GM10266 (cell line): ENCODE measurements around the gene TAF13.

Experiments
- DNase-seq: peaks from one replicate; pipeline ENCODE4 v3.0.0; 2012; ENCODE audit errors: extremely low spot score
- TF ChIP-seq, protein P1 (sequence below): IDR thresholded peaks from 2 replicates; pipeline ENCODE4 v1.5.1; 2012; ENCODE audit warnings: mild to moderate bottlenecking, low read depth; ENCODE audit not compliant: control insufficient read depth, insufficient read depth; ENCODE audit errors: missing control alignments

Gene TAF13

DNA sequence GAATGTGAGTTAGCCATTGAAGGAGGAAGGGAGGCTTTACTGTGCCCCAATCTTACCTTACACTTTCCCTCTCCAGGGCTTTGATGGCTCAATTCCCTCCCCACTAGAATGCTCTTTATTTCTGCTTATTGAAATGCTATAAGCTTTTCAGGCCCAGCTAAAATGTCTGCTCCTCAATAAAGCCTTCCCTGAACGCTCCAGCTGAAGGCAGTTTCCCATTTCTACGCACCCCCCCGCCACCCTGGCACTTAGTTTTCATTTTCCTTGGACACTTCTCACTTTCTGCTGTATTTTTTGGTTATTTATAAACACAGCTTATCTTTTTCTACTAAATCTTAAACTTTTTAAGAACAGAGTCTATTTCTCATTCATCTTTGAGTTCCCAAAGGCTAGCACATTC is 7.7 kb upstream of the TAF13 start:
- no peak for DNase-seq
- TF ChIP-seq, protein P1, sequence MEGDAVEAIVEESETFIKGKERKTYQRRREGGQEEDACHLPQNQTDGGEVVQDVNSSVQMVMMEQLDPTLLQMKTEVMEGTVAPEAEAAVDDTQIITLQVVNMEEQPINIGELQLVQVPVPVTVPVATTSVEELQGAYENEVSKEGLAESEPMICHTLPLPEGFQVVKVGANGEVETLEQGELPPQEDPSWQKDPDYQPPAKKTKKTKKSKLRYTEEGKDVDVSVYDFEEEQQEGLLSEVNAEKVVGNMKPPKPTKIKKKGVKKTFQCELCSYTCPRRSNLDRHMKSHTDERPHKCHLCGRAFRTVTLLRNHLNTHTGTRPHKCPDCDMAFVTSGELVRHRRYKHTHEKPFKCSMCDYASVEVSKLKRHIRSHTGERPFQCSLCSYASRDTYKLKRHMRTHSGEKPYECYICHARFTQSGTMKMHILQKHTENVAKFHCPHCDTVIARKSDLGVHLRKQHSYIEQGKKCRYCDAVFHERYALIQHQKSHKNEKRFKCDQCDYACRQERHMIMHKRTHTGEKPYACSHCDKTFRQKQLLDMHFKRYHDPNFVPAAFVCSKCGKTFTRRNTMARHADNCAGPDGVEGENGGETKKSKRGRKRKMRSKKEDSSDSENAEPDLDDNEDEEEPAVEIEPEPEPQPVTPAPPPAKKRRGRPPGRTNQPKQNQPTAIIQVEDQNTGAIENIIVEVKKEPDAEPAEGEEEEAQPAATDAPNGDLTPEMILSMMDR = no peak

DNA sequence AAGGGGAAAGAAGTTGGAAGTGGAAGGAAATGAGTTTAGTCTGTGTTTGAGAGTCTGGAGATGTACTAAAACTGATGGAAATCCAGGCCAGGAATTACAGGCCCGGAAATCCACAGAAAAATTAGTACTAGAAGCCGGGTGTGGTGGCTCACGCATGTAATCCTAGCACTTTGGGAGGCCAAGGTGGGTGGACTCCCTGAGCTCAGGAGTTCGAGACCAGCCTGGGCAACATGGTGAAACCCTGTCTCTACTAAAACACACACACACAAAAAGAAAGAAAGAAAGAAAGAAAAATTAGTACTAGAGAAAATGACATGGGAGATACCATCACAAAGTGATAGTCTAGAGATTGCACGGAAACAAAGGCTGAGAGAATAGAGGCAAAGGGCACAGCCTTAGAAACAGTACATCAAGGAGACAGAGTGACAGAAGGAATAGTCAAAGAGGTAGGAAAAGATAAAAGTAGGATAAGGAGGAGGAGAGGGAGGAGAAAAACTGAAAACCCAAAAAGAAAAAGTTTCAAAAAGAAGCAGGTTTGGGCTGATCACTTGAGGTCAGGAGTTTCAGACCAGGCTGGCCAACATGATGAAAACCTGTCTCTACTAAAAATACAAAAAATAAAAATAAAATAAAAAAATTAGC is 4.8 kb upstream of the TAF13 start:
- no peak for DNase-seq
- TF ChIP-seq, protein P1 = no peak

DNA sequence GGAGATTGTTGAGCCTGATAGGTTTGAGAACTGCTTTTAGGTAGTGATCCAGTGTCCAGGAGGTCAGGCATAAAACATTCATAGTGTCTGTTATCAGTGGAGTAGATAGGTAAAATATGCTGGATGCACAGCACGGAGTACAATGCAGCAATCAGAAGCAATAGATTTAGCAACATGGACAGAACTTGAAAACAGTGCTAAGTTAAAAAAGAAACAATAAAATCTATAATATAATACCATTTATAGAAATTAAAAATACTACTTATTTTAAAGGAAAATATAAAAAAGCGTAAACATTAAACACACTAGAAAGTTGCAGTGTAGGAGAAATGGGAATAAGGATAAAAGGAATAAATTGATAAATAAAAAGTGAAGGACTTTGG is 3.4 kb upstream of the TAF13 start:
- TF ChIP-seq, protein P1 = no peak
- DNase-seq = no peak

DNA sequence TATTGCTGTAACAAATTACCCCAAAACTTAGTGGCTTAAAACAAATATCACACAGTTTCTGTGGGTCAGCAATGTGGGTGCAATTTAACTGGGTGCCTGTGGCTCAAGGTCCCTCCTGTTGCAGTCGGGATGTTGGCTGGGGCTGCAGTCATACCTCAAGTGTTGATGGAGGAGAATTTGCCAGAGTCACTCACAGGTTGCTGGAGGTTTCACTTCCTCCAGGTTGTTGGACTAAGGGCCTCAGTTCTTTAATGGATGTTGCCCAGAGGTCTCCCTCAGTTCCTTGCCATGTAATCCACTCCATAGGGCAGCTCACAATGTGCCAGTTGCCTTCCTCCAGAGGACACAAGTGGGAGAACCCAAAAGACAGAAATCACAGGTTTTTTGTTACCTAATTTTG is 2.5 kb upstream of the TAF13 start:
- no peak for DNase-seq
- TF ChIP-seq, protein P1 = no peak

DNA sequence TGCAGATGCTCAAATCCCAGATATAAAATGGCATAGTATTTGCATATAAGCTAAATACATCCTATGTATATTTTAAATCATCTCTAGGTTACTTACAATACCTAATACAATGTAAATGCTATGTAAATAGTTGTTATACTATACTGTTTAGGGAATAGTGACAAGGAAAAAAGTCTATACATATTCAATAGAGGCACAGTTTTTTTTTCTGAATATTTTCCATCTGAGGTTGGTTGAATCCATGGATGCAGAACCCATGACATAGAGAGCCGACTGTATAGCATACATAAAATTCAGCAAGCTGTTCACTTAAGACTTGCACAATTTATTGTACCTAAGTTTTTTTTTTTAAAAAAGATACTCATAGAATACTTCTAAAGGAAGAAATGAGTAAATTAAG is 6.5 kb downstream of the TAF13 start:
- DNase-seq = no peak
- TF ChIP-seq, protein P1 = no peak

DNA sequence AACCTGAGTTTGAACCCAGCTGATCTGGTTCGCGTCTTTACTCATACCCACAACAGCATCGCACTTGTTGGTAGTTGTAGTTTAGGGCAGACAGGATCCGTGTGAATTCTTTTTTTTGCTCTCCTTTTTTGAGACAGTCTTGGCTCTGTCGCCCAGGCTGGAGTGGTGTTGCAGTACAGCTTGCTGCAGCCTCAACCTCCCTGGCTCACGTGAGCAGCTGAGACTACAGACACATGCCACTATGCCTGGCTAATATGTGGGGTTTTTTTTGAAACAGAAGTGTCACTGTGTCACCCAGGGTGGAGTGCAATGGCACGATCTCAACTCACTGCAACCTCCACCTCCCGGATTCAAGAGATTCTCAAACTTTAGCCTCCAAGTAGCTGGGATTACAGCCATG is 7.9 kb downstream of the TAF13 start:
- TF ChIP-seq, protein P1 = no peak

DNA sequence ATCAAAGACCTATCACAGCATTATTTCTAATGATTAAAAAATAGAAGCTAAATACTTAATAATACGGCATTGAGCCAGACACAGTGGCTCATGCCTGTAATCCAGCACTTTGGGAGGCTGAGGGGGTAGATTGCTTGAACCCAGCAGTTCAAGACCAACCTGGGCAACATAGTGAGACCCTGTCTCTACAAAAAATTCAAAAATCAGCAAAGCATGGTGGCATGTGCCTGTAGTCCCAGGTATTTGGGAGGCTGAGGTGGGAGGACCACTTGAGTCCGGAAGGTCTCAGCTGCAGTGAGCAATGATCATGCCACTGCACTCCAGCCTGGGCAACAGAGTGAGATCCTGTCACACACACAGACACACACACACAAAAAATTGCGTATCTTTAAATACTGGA is 10.7 kb downstream of the TAF13 start:
- TF ChIP-seq, protein P1 = no peak
- DNase-seq = no peak

More for the DNA sequence above, 7.9 kb downstream of the TAF13 start:
- DNase-seq = no peak
